CD4-positive, alpha-beta T cell treated with Interleukin-4 for 4 hours (primary cell): ENCODE results near the gene IL7R.

Source experiments
- DNase-seq: peaks from one replicate; pipeline ENCODE4 v3.0.0-alpha.2; 2020

IL7R gene

DNA sequence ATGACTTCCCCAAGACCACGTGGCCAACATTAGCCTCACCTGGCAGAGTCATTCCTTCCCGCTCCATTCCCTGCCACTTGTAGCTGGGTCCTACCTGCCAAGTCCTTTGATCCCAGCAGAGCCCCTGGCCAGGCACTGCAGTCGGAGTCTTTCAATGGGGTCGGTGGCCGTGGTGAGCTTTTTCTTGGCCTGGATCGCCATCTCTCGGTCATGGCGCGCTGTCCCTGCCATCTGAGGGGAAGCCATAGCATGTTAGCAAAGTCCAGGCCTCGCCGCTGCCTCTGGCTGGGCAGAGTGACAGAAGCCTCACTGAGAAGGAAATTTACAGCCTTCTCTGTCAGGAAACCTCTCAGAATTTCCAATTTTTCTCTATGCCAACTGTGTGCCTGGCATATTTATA, 64.2 kb downstream of the IL7R start:
- no peak for DNase-seq

GRCh38 chr5:35921930-35922329, 65.2 kb downstream of the IL7R start:
- no peak for DNase-seq

DNA sequence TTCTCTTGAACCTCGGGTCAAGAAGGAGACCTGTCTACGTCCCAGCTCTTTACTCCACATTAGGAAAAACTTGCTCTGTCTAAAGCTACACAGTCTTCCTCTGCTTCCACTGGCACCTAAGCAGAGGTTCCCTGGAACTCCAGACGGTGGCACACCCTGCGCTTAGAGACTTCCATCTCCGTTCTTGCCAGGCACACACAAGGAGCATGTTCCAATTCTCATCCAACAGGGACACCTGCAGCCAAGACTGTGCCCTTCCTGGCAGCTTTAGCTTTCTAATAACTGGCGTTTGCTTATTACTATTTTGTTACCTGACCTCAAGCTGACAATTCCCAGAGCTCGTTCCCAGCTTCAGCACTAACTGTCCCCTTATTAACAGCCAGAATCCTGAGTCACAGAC, 65.8 kb downstream of the IL7R start:
- DNase-seq = no peak

GRCh38 chr5:35924122-35924949, 67.6 kb downstream of the IL7R start:
- DNase-seq = peak; percentile 45

GRCh38 chr5:35924950-35925722, 68.4 kb downstream of the IL7R start:
- DNase-seq = peak; percentile 91

- peak; percentile 72 for DNase-seq
Measured at GRCh38 chr5:35926389-35927051, 69.8 kb downstream of the IL7R start.
